CD14-positive monocyte (primary cell): ENCODE measurements around the gene HECTD4. TPM values are rescaled to one million over a fixed set of nuclear protein-coding genes. Genes with fewer than 3 reads are reported as not detected.
A peak's percentile ranks its signal among the peaks of the same experiment; 100 is the strongest.

ENCODE experiments used
- DNase-seq, 3 donors: peaks; one replicate each; pipeline ENCODE4 v3.0.0-alpha.2; 2011 to 2022
- H2AFZ ChIP-seq: 2 replicates; pipeline ENCODE4 v1.6.0; 2012; ENCODE audit warnings: mild to moderate bottlenecking, low read depth, low read length, inconsistent platforms; ENCODE audit not compliant: insufficient read depth, poor library complexity, severe bottlenecking
- H3K27ac ChIP-seq, 2 donors: 1 replicate in 1 of 2; 2 replicates in 1 of 2; pipeline ENCODE4 v1.5.1; 2012 to 2013; ENCODE audit warnings: low read length in 2 of 2, control low read depth in 1 of 2, inconsistent platforms in 1 of 2, low read depth in 1 of 2, mild to moderate bottlenecking in 1 of 2
- H3K27me3 ChIP-seq, 2 donors: one replicate each; pipeline versions ENCODE4 v1.6.0 to v1.6.1; 2011 to 2013; ENCODE audit warnings: low read length in 2 of 2; ENCODE audit not compliant: control insufficient read depth in 2 of 2, insufficient read depth in 2 of 2
- H3K36me3 ChIP-seq, 2 donors: replicated peaks in 1 of 2; 1 replicate in 1 of 2; 2 replicates in 1 of 2; pipeline versions ENCODE4 v1.5.1 to v1.6.1; 2012 to 2013; ENCODE audit warnings: low read length in 2 of 2, control low read depth in 1 of 2, inconsistent platforms in 1 of 2, mild to moderate bottlenecking in 1 of 2; ENCODE audit not compliant: insufficient read depth in 2 of 2, control insufficient read depth in 1 of 2
- H3K4me1 ChIP-seq, 2 donors: 1 replicate in 1 of 2; 2 replicates in 1 of 2; pipeline versions ENCODE4 v1.5.1 to v1.6.1; 2012 to 2013; ENCODE audit warnings: low read length in 2 of 2, control low read depth in 1 of 2, inconsistent platforms in 1 of 2, mild to moderate bottlenecking in 1 of 2, moderate library complexity in 1 of 2; ENCODE audit not compliant: insufficient read depth in 2 of 2, control insufficient read depth in 1 of 2
- H3K4me2 ChIP-seq: replicated peaks from 2 replicates; pipeline ENCODE3; 2012; ENCODE audit warnings: low read length, moderate library complexity, mild to moderate bottlenecking; ENCODE audit not compliant: poor library complexity, severe bottlenecking; ENCODE audit errors: extremely low read depth
- H3K4me3 ChIP-seq, 3 experiments: fragments of 200-600 bp in 1 of 3; sonication (generic) in 1 of 3; replicated peaks in 1 of 3; 1 replicate in 2 of 3; 2 replicates in 1 of 3; pipeline ENCODE4 v1.5.1; 2011 to 2013; ENCODE audit warnings: low read length in 3 of 3, mild to moderate bottlenecking in 3 of 3, control low read depth in 2 of 3, low read depth in 2 of 3, inconsistent platforms in 1 of 3, moderate library complexity in 1 of 3
- H3K79me2 ChIP-seq: 2 replicates; pipeline ENCODE4 v1.6.0; 2012; ENCODE audit warnings: mild to moderate bottlenecking, control low read depth, inconsistent platforms, low read length, moderate library complexity; ENCODE audit not compliant: insufficient read depth
- H3K9ac ChIP-seq: 2 replicates; pipeline ENCODE4 v1.6.0; 2017; ENCODE audit warnings: low read length, mild to moderate bottlenecking; ENCODE audit not compliant: insufficient read depth, poor library complexity, severe bottlenecking
- H3K9me3 ChIP-seq, 2 donors: replicated peaks in 1 of 2; 1 replicate in 1 of 2; 2 replicates in 1 of 2; pipeline versions ENCODE4 v1.5.1 to v1.6.1; 2012 to 2013; ENCODE audit warnings: low read length in 2 of 2, control low read depth in 1 of 2; ENCODE audit not compliant: control insufficient read depth in 1 of 2, insufficient read depth in 1 of 2
- H4K20me1 ChIP-seq: 2 replicates; pipeline ENCODE4 v1.6.0; 2012; ENCODE audit warnings: mild to moderate bottlenecking, low read length, control low read depth, moderate library complexity; ENCODE audit not compliant: insufficient read depth
- H3K27ac Mint-ChIP-seq, 7 donors: one replicate each; pipeline ENCODE4 v1.8.0; 2020; ENCODE audit warnings: mild to moderate bottlenecking in 7 of 7, mixed read lengths in 7 of 7, moderate library complexity in 6 of 7, inconsistent platforms in 2 of 7
- H3K27me3 Mint-ChIP-seq, 3 donors: one replicate each; pipeline ENCODE4 v1.8.0; 2021 to 2022; ENCODE audit warnings: low read depth in 3 of 3, mild to moderate bottlenecking in 3 of 3, mixed read lengths in 3 of 3, moderate library complexity in 3 of 3, inconsistent platforms in 1 of 3
- H3K36me3 Mint-ChIP-seq, 2 donors: one replicate each; pipeline ENCODE4 v1.8.0; 2020; ENCODE audit warnings: mixed read lengths in 2 of 2, inconsistent platforms in 1 of 2, mild to moderate bottlenecking in 1 of 2
- H3K4me1 Mint-ChIP-seq: one replicate; pipeline ENCODE4 v1.8.0; 2020; ENCODE audit warnings: mild to moderate bottlenecking, mixed read lengths
- H3K4me3 Mint-ChIP-seq, 2 donors: one replicate each; pipeline ENCODE4 v1.8.0; 2020; ENCODE audit warnings: mild to moderate bottlenecking in 2 of 2, mixed read lengths in 2 of 2, moderate library complexity in 1 of 2
- H3K9me3 Mint-ChIP-seq, 7 donors: one replicate each; pipeline ENCODE4 v1.8.0; 2020 to 2022; ENCODE audit warnings: mixed read lengths in 7 of 7, mild to moderate bottlenecking in 6 of 7, moderate library complexity in 6 of 7, inconsistent platforms in 2 of 7
- CTCF ChIP-seq: fragments of 200-600 bp; IDR thresholded peaks from one replicate; pipeline ENCODE4 v1.8.0; 2022; ENCODE audit warnings: antibody characterized with exemption, mild to moderate bottlenecking
- WGBS: methylation state at CpG from one replicate; pipeline ENCODE4 v1.1.5; 2013; ENCODE audit warnings: missing lambda C conversion rate; ENCODE audit not compliant: insufficient coverage; 5-methylcytosine and 5-hydroxymethylcytosine counted together
- intact Hi-C, 2 donors: fragments of 100-400 bp; cut with micrococcal nuclease; formaldehyde crosslinking; loops; one replicate each; pipeline versions ENCODE4 v1.15.0 to v1.15.1; 2023
- polyA plus RNA-seq, 3 donors: library from polyadenylated mRNA; depleted of rRNA in 1 of 3; unstranded in 2 of 3; stranded (reverse) in 1 of 3; fragments of 300-500 nt in 2 of 3; fragments of >200 nt in 1 of 3; fragmentation: Illumina TruSeq in 2 of 3; gene quantifications; 1 replicate in 2 of 3; 2 replicates in 1 of 3; pipeline ENCODE4 v1.2.3, GENCODE V29; 2012 to 2021

HECTD4 gene
- polyA plus RNA-seq, 3 donors = 0.73 to 18.3 (median 2.4) TPM

- H3K9me3 Mint-ChIP-seq = peaks cover 0 to 6% (median 0%) of the 10 kb centered on the region in 7 donors
- H3K27ac Mint-ChIP-seq = peak overlapping the region in 3 of 7 donors; percentile 35 to 63 (median 62)
- no peak for TF ChIP-seq CTCF
- intact Hi-C loops = no loop called here
- H3K9me3 ChIP-seq = no peaks in the 10 kb centered on the region
- no peaks in the 10 kb centered on the region for H3K4me1 Mint-ChIP-seq
- WGBS = 99% methylated on average over 13 of the region's 17 CpGs
- H3K27ac ChIP-seq = peak overlapping the region in 1 of 2 donors; percentile 8
- H3K79me2 ChIP-seq = no peaks in the 10 kb centered on the region
- H3K9ac ChIP-seq = no peak overlapping the region
- no peak for DNase-seq
- H3K4me3 Mint-ChIP-seq = no peak overlapping the region
- H3K4me1 ChIP-seq = no peaks in the 10 kb centered on the region
- peaks cover 54 to 73% of the 10 kb centered on the region in 2 donors for H3K36me3 ChIP-seq
- no peaks in the 10 kb centered on the region for H4K20me1 ChIP-seq
- H3K27me3 ChIP-seq = no peaks in the 10 kb centered on the region
- peaks cover 47 to 81% of the 10 kb centered on the region in 2 donors for H3K36me3 Mint-ChIP-seq
- H3K27me3 Mint-ChIP-seq = no peaks in the 10 kb centered on the region
- no peak overlapping the region for H3K4me3 ChIP-seq
- no peak overlapping the region for H2AFZ ChIP-seq
- no peak overlapping the region for H3K4me2 ChIP-seq
Observed at GRCh38 chr12:112170971-112171596, 211.1 kb downstream of the HECTD4 start.

- Histone ChIP-seq H3K9me3 (no peaks in the 10 kb centered on the region), H3K27ac (no peak overlapping the region), H4K20me1 (no peaks in the 10 kb centered on the region), H3K9ac (no peak overlapping the region), H3K27me3 (no peaks in the 10 kb centered on the region), H3K79me2 (no peaks in the 10 kb centered on the region), H3K4me1 (no peaks in the 10 kb centered on the region), H2AFZ (no peak overlapping the region), H3K36me3 (peaks cover 47 to 66% of the 10 kb centered on the region in 2 donors), H3K4me2 (no peak overlapping the region), H3K4me3 (no peak overlapping the region)
- H3K9me3 Mint-ChIP-seq = peaks cover 0 to 6% (median 0%) of the 10 kb centered on the region in 7 donors
- peak; percentile 28 for TF ChIP-seq CTCF
- no peaks in the 10 kb centered on the region for H3K27me3 Mint-ChIP-seq
- H3K36me3 Mint-ChIP-seq = peaks cover 40 to 78% of the 10 kb centered on the region in 2 donors
- H3K4me3 Mint-ChIP-seq = no peak overlapping the region
- peak in 1 of 3 donors; percentile 3 for DNase-seq
- no CpG with 5 or more reads among the region's 8 CpGs for WGBS
- H3K27ac Mint-ChIP-seq = peak overlapping the region in 2 of 7 donors; percentile 26 to 76
- H3K4me1 Mint-ChIP-seq = no peaks in the 10 kb centered on the region
- intact Hi-C loops = no loop called here
Observed at GRCh38 chr12:112170376-112170775, 211.9 kb downstream of the HECTD4 start.
